ENCODE data around the gene SDK1.

The SDK1 gene

GRCh38 chr7:3968234-3968633, 667.2 kb downstream of the SDK1 start:
- Histone ChIP-seq H3K27ac (ENCODE audit: low read depth, low read length) (no peak overlapping the region), H3K79me2 (ENCODE audit: control insufficient read depth, low read length) (no peaks in the 10 kb centered on the region), H3K27me3 (ENCODE audit: control insufficient read depth, low read length) (no peaks in the 10 kb centered on the region; the same call in 1 of the 2 replicates), H4K20me1 (ENCODE audit: control insufficient read depth, insufficient read depth, low read depth, low read length) (no peaks in the 10 kb centered on the region), H3K4me3 (ENCODE audit: low read length) (no peak overlapping the region), H3K36me3 (ENCODE audit: control insufficient read depth, low read length) (no peaks in the 10 kb centered on the region), H3F3A (ENCODE audit: control insufficient read depth, insufficient read depth) (no peaks in the 10 kb centered on the region), H3K4me2 (ENCODE audit: low read length) (no peak overlapping the region), H3K9me3 (ENCODE audit: control insufficient read depth, insufficient read depth, low read length) (no peaks in the 10 kb centered on the region), H3K4me1 (ENCODE audit: control insufficient read depth, low read length) (no peaks in the 10 kb centered on the region), H3K9me2 (replicated peaks; ENCODE audit: control insufficient read depth, low read length) (no peaks in the 10 kb centered on the region)
- TF ChIP-seq CTCF (IDR thresholded peaks at IDR 0.05; ENCODE audit: low read depth, low read length, poor library complexity, severe bottlenecking): no peak
- no peak for TF ChIP-seq EZH2phosphoT487 (IDR thresholded peaks at IDR 0.05; ENCODE audit: borderline replicate concordance, low read length)

DNA sequence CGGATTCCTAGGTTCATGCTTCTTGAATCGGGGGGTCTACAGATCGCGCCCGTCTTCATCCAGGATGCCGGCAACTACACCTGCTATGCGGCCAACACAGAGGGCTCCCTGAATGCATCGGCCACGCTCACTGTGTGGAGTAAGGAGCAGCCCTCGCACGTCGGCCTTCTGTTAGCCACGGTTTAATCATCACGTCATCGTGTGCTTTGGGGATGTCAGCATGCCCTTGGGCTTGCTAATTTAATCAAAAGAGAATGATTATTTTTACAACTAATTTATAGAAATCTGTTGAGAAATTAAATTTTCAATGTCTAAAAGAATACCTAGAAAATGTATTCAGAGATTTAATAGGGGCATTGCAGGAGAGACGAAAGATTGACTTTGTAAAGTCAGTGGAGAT, 668.2 kb downstream of the SDK1 start:
- Histone ChIP-seq H3K9me3 (ENCODE audit: control insufficient read depth, insufficient read depth, low read length) (peaks cover 1% of the 10 kb centered on the region; the same call in 1 of the 2 replicates), H3K4me2 (ENCODE audit: low read length) (no peak overlapping the region), H3K36me3 (ENCODE audit: control insufficient read depth, low read length) (no peaks in the 10 kb centered on the region), H3K27me3 (ENCODE audit: control insufficient read depth, low read length) (no peaks in the 10 kb centered on the region; the same call in 1 of the 2 replicates), H3K27ac (ENCODE audit: low read depth, low read length) (no peak overlapping the region), H3K79me2 (ENCODE audit: control insufficient read depth, low read length) (no peaks in the 10 kb centered on the region), H4K20me1 (ENCODE audit: control insufficient read depth, insufficient read depth, low read depth, low read length) (no peaks in the 10 kb centered on the region), H3K4me1 (ENCODE audit: control insufficient read depth, low read length) (no peaks in the 10 kb centered on the region), H3K9me2 (replicated peaks; ENCODE audit: control insufficient read depth, low read length) (no peaks in the 10 kb centered on the region), H3F3A (ENCODE audit: control insufficient read depth, insufficient read depth) (no peaks in the 10 kb centered on the region), H3K4me3 (ENCODE audit: low read length) (no peak overlapping the region)
- no peak for TF ChIP-seq CTCF (IDR thresholded peaks at IDR 0.05; ENCODE audit: low read depth, low read length, poor library complexity, severe bottlenecking)
- TF ChIP-seq EZH2phosphoT487 (IDR thresholded peaks at IDR 0.05; ENCODE audit: borderline replicate concordance, low read length): no peak

GRCh38 chr7:3971323-3971722, 670.3 kb downstream of the SDK1 start:
- Histone ChIP-seq H3K4me1 (ENCODE audit: control insufficient read depth, low read length) (no peaks in the 10 kb centered on the region), H3K9me3 (ENCODE audit: control insufficient read depth, insufficient read depth, low read length) (peaks cover 16% of the 10 kb centered on the region), H4K20me1 (ENCODE audit: control insufficient read depth, insufficient read depth, low read depth, low read length) (no peaks in the 10 kb centered on the region), H3K9me2 (replicated peaks; ENCODE audit: control insufficient read depth, low read length) (no peaks in the 10 kb centered on the region), H3K27me3 (ENCODE audit: control insufficient read depth, low read length) (no peaks in the 10 kb centered on the region; the same call in 1 of the 2 replicates), H3K36me3 (ENCODE audit: control insufficient read depth, low read length) (no peaks in the 10 kb centered on the region), H3K4me3 (ENCODE audit: low read length) (no peak overlapping the region), H3K27ac (ENCODE audit: low read depth, low read length) (no peak overlapping the region), H3K79me2 (ENCODE audit: control insufficient read depth, low read length) (no peaks in the 10 kb centered on the region), H3K4me2 (ENCODE audit: low read length) (no peak overlapping the region), H3F3A (ENCODE audit: control insufficient read depth, insufficient read depth) (no peaks in the 10 kb centered on the region)
- TF ChIP-seq EZH2phosphoT487 (IDR thresholded peaks at IDR 0.05; ENCODE audit: borderline replicate concordance, low read length) (no peak), CTCF (IDR thresholded peaks at IDR 0.05; ENCODE audit: low read depth, low read length, poor library complexity, severe bottlenecking) (no peak)

All from DOHH2 (cell line).